K562 (cell line): Measurements from ENCODE around the gene RANBP6. TPM values are rescaled to one million over a fixed set of nuclear protein-coding genes. Genes with fewer than 3 reads are reported as not detected.
A peak's percentile ranks its signal among the peaks of the same experiment; 100 is the strongest.

Experiments used
- ATAC-seq: fragments of 200-7000 bp; cut with Tn5 transposase; 3 replicates; pipeline ENCODE4 v1.9.1; 2020; ENCODE audit warnings: moderate library complexity
- BruUV-seq: library from RNA; stranded (reverse); fragments of 400-500 nt; replicated peaks from 2 replicates; lab custom pipeline; 2021; lab: Mats Ljungman, UMichigan
- CTCF ChIA-PET: fragments of 300-600 bp; formaldehyde crosslinking; extraction: SDS; loops from one replicate; lab custom pipeline; 2021; ENCODE audit warnings: low intra/inter-chr PET ratio; lab: Yijun Ruan, JAX
- POLR2A ChIA-PET: fragments of 300-600, 350-650 bp; sonication (Branson Sonifier 250); formaldehyde crosslinking; extraction: SDS; loops from one replicate; lab custom pipeline; 2021; ENCODE audit warnings: antibody characterized with exemption, inconsistent platforms; lab: Yijun Ruan, JAX
- DNase-seq, 4 experiments: peaks; one replicate each; pipeline versions ENCODE4 v3.0.0 to v3.0.0-alpha.2; 2011 to 2018; ENCODE audit warnings: low spot score in 3 of 4, mixed read lengths in 3 of 4; ENCODE audit errors: extremely low read depth in 1 of 4
- FAIRE-seq: peaks from 2 replicates; lab custom pipeline; 2011; peaks lifted over from hg19 to GRCh38; lab: Jason Lieb, UNC
- H2AFZ ChIP-seq: 2 replicates; pipeline ENCODE4 v1.6.0; 2011; ENCODE audit warnings: low read depth, low read length, control low read depth, inconsistent platforms
- H3K27ac ChIP-seq: fragments of 200-600 bp; 3 replicates; pipeline ENCODE4 v1.8.0; 2011; ENCODE audit warnings: low read depth, mild to moderate bottlenecking, control low read depth, inconsistent platforms, low read length, moderate library complexity, mixed read lengths; ENCODE audit errors: extremely low read depth
- H3K27me3 ChIP-seq, 2 experiments: fragments of 300-600 bp in 1 of 2; 2 replicates in 1 of 2; 3 replicates in 1 of 2; pipeline versions ENCODE4 v1.6.0 to v1.8.0; 2011; ENCODE audit warnings: inconsistent platforms in 2 of 2, low read length in 2 of 2, mild to moderate bottlenecking in 1 of 2, mixed read lengths in 1 of 2, moderate library complexity in 1 of 2; ENCODE audit not compliant: control insufficient read depth in 2 of 2, insufficient read depth in 2 of 2
- H3K36me3 ChIP-seq: fragments of 300-600 bp; 3 replicates; pipeline ENCODE4 v1.8.0; 2011; ENCODE audit warnings: mild to moderate bottlenecking, low read length, inconsistent platforms; ENCODE audit not compliant: control insufficient read depth, insufficient read depth
- H3K4me1 ChIP-seq, 2 experiments: fragments of 200-600 bp in 1 of 2; replicated peaks in 1 of 2; 2 replicates in 1 of 2; 3 replicates in 1 of 2; pipeline versions ENCODE4 v1.5.1 to v1.8.0; 2011; ENCODE audit warnings: inconsistent platforms in 2 of 2, low read length in 2 of 2, mild to moderate bottlenecking in 1 of 2, mixed read lengths in 1 of 2, moderate library complexity in 1 of 2; ENCODE audit not compliant: control insufficient read depth in 2 of 2, insufficient read depth in 2 of 2
- H3K4me2 ChIP-seq: 2 replicates; pipeline ENCODE4 v1.6.1; 2011; ENCODE audit warnings: low read length, control low read depth, inconsistent platforms, mixed read lengths; ENCODE audit not compliant: insufficient read depth
- H3K4me3 ChIP-seq: fragments of 200-600 bp; sonication (generic), shearing (Covaris generic); 2 replicates; pipeline ENCODE4 v1.5.1; 2016; ENCODE audit warnings: control low read depth, inconsistent platforms
- H3K79me2 ChIP-seq: fragments of 200-600 bp; 3 replicates; pipeline ENCODE4 v1.8.0; 2011; ENCODE audit warnings: low read length, inconsistent platforms; ENCODE audit not compliant: control insufficient read depth, insufficient read depth
- H3K9ac ChIP-seq, 2 experiments: 2 replicates each; pipeline versions ENCODE4 v1.6.0 to v1.6.1; 2011; ENCODE audit warnings: low read depth in 2 of 2, low read length in 2 of 2, control low read depth in 1 of 2, inconsistent platforms in 1 of 2, mild to moderate bottlenecking in 1 of 2, mixed read lengths in 1 of 2; ENCODE audit not compliant: insufficient read depth in 1 of 2
- H3K9me1 ChIP-seq: one replicate; pipeline ENCODE4 v1.6.0; 2011; ENCODE audit warnings: inconsistent platforms, mild to moderate bottlenecking, low read length, moderate library complexity; ENCODE audit not compliant: control insufficient read depth, insufficient read depth
- H3K9me3 ChIP-seq: replicated peaks from 2 replicates; pipeline ENCODE4 v1.5.1; 2011; ENCODE audit warnings: low read depth, low read length, inconsistent platforms; ENCODE audit not compliant: control insufficient read depth, insufficient read depth
- H4K20me1 ChIP-seq: replicated peaks from 2 replicates; pipeline ENCODE4 v1.6.1; 2011; ENCODE audit warnings: low read length, inconsistent platforms, mixed read lengths; ENCODE audit not compliant: control insufficient read depth, insufficient read depth
- CEBPB ChIP-seq: fragments of 450-650 bp; IDR thresholded peaks from 2 replicates; pipeline ENCODE4 v1.6.1; 2016; ENCODE audit warnings: missing genetic modification characterization, missing compliant biosample characterization
- CEBPG ChIP-seq, 3 experiments: fragments of 200-800 bp in 1 of 3; sonication (Bioruptor generic) in 1 of 3; sonication (generic) in 1 of 3; formaldehyde crosslinking in 1 of 3; IDR thresholded peaks in 2 of 3; conservative IDR thresholded peaks in 1 of 3; 2 replicates each; pipeline versions ENCODE4 v1.6.1 to v1.8.0; 2016 to 2022; ENCODE audit warnings: missing compliant biosample characterization in 2 of 3, missing genetic modification characterization in 2 of 3, mild to moderate bottlenecking in 1 of 3, missing genetic modification reagents in 1 of 3
- CHD2 ChIP-seq: IDR thresholded peaks from 2 replicates; pipeline ENCODE4 v1.6.1; 2011; ENCODE audit warnings: low read depth, low read length
- DEAF1 ChIP-seq: fragments of 450-650 bp; formaldehyde crosslinking; IDR thresholded peaks from 2 replicates; pipeline ENCODE4 v1.4.0; 2020; ENCODE audit warnings: mild to moderate bottlenecking, moderate library complexity
- MAFK ChIP-seq: IDR thresholded peaks from 2 replicates; pipeline ENCODE4 v1.6.1; 2011; ENCODE audit warnings: low read length, improper control_type of control experiment
- MIER1 ChIP-seq: fragments of 450-650 bp; IDR thresholded peaks from 2 replicates; pipeline ENCODE4 v1.6.1; 2016; ENCODE audit warnings: antibody characterized with exemption, mild to moderate bottlenecking, low read depth
- RAD21 ChIP-seq, 2 experiments: fragments of 250-450 bp in 1 of 2; fragments of 450-650 bp in 1 of 2; sonication (Bioruptor Pico) in 1 of 2; formaldehyde crosslinking in 1 of 2; IDR thresholded peaks in 1 of 2; conservative IDR thresholded peaks in 1 of 2; 2 replicates each; pipeline versions ENCODE4 v1.4.0 to v1.8.0; 2020 to 2022; ENCODE audit warnings: mild to moderate bottlenecking in 2 of 2, moderate library complexity in 1 of 2
- SMC3 ChIP-seq: conservative IDR thresholded peaks from 2 replicates; pipeline ENCODE4 v1.6.1; 2011; ENCODE audit warnings: low read depth, low read length, improper control_type of control experiment; ENCODE audit not compliant: insufficient read depth
- WGBS: fragments of 100-300 bp; shearing (Covaris generic); methylation state at CpG from one replicate; pipeline ENCODE4 v1.1.6; 2016; ENCODE audit warnings: low coverage, mixed read lengths; ENCODE audit not compliant: insufficient coverage; ENCODE audit errors: missing lambda C conversion rate; 5-methylcytosine and 5-hydroxymethylcytosine counted together
- in situ Hi-C: fragments of 300-500 bp; cut with MboI; formaldehyde crosslinking; loops from 4 replicates; pipeline ENCODE4 v1.15.0; 2018; ENCODE audit warnings: inconsistent platforms, mixed read lengths
- intact Hi-C: fragments of 100-400 bp; cut with micrococcal nuclease; formaldehyde crosslinking; loops from 2 replicates; pipeline ENCODE4 v1.14.2; 2022
- polyA plus RNA-seq, 8 experiments: library from polyadenylated mRNA; depleted of rRNA in 4 of 8; stranded (reverse) in 5 of 8; unstranded in 3 of 8; fragments of >200 nt; fragmentation: Nextera tagmentation in 2 of 8; fragmentation: Illumina TruSeq in 1 of 8; extraction: Ambion mirVana in 2 of 8; extraction: Trizol in 1 of 8; gene quantifications; 2 replicates each; pipeline versions ENCODE4 v1.2.1 to v1.2.3, GENCODE V29; 2011 to 2014; ENCODE audit warnings: inconsistent platforms in 1 of 8, missing spikeins in 1 of 8
- total RNA-seq, 7 experiments: library from RNA; depleted of rRNA in 6 of 7; stranded (reverse); fragments of >200 nt in 6 of 7; fragmentation: Illumina TruSeq in 2 of 7; extraction: Trizol in 2 of 7; gene quantifications; 2 replicates each; pipeline versions ENCODE4 v1.2.1 to v1.2.3, GENCODE V29; 2011 to 2021; ENCODE audit warnings: low replicate concordance in 1 of 7
- TF ChIP-seq, protein P1 (sequence below), 3 experiments: fragments of 200-800 bp in 1 of 3; sonication (Bioruptor generic) in 1 of 3; sonication (generic) in 1 of 3; formaldehyde crosslinking in 1 of 3; IDR thresholded peaks; 2 replicates each; pipeline versions ENCODE4 v1.6.1 to v1.8.0; 2016 to 2022; ENCODE audit warnings: mild to moderate bottlenecking in 2 of 3, missing compliant biosample characterization in 2 of 3, missing genetic modification characterization in 2 of 3, missing genetic modification reagents in 1 of 3
- TF ChIP-seq, protein P2 (sequence below): sonication (generic); formaldehyde crosslinking; IDR thresholded peaks from 2 replicates; pipeline ENCODE4 v1.8.0; 2022; ENCODE audit warnings: mild to moderate bottlenecking, low read depth, missing genetic modification reagents
- TF ChIP-seq, protein P3 (sequence below), 3 experiments: IDR thresholded peaks in 2 of 3; conservative IDR thresholded peaks in 1 of 3; 2 replicates each; pipeline ENCODE4 v1.5.1; 2011 to 2012; ENCODE audit warnings: low read length in 3 of 3, mild to moderate bottlenecking in 3 of 3, control low read depth in 2 of 3, improper control_type of control experiment in 1 of 3, inconsistent platforms in 1 of 3, low read depth in 1 of 3, mixed read lengths in 1 of 3, moderate library complexity in 1 of 3; ENCODE audit not compliant: insufficient read depth in 2 of 3

Gene RANBP6
- total and polyA plus RNA-seq, 9 of the 15 experiments (the other 6 are each of a cell fraction or from before 2014, with no cell fraction given), result 10.4 to 19.9 (median 11.5) TPM

DNA sequence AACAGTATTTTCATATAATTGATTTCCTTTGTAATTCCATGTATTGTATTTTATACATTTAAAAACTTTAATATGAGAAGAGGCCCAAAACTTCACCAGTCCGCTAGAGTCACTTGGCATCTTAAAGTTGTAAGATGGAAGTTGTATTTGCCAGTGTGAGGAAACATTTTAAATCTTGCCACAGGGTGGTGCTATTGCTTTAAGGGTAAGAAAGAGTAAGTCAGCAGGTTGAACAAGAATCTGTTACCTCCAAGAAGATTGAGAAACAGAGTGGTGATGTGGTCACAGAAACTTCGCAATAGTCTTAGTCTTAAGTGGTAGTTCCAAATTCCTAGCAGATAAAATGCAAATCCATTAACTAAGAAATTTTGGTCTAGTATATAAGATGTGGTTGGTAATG, 39.8 kb upstream of the RANBP6 start:
- in situ Hi-C loops, result loop anchor here (25.0 kb wide), 2 partner anchors 257 to 507 kb away; no protein-coding TSS in a partner anchor
- H3K27ac ChIP-seq, result no peak overlapping the region
- H3K36me3 ChIP-seq, result no peaks in the 10 kb centered on the region
- ChIA-PET POLR2A (no interaction called here), CTCF (interaction anchor here (0.6 to 2.6 kb wide), 4 partner anchors 52 to 251 kb away, joined by 3 to 12 read pairs (median 4); no protein-coding TSS in a partner anchor)
- intact Hi-C loops, result loop anchor here (1.0 kb wide), 3 partner anchors 24 to 251 kb away; no protein-coding TSS in a partner anchor
- BruUV-seq, result no TSS peak
- FAIRE-seq, result peak; percentile 91
- no peaks in the 10 kb centered on the region for H3K9me3 ChIP-seq
- WGBS, result 0% methylated on average over 2 of the region's 2 CpGs
- no peak overlapping the region for H2AFZ ChIP-seq
- H3K9ac ChIP-seq, result no peak overlapping the region
- no peaks in the 10 kb centered on the region for H3K27me3 ChIP-seq
- H3K4me2 ChIP-seq, result no peak overlapping the region
- no peaks in the 10 kb centered on the region for H3K79me2 ChIP-seq
- H3K9me1 ChIP-seq, result no peaks in the 10 kb centered on the region
- DNase-seq, result peak; percentile 34 to 77 (median 40)
- no peaks in the 10 kb centered on the region for H3K4me1 ChIP-seq
- no peak overlapping the region for H3K4me3 ChIP-seq
- ATAC-seq, result peak; percentile 87
- no peaks in the 10 kb centered on the region for H4K20me1 ChIP-seq
- TF ChIP-seq MIER1, result no peak
- TF ChIP-seq, protein P1, sequence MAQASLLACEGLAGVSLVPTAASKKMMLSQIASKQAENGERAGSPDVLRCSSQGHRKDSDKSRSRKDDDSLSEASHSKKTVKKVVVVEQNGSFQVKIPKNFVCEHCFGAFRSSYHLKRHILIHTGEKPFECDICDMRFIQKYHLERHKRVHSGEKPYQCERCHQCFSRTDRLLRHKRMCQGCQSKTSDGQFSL (CRISPR knock-in tag; IDR thresholded peaks at IDR 0.05), result no peak
- TF ChIP-seq, protein P1 (tag; IDR thresholded peaks at IDR 0.05), result no peak
- TF ChIP-seq CEBPG (CRISPR knock-in tag; IDR thresholded peaks at IDR 0.05), result no peak
- peak; percentile 45 to 74; a peak in 2 of 4 replicates for TF ChIP-seq CEBPG (tag; conservative IDR thresholded peaks at IDR 0.05 in 1 of 2, IDR thresholded peaks at IDR 0.05 in 1 of 2)
- TF ChIP-seq, protein P2, sequence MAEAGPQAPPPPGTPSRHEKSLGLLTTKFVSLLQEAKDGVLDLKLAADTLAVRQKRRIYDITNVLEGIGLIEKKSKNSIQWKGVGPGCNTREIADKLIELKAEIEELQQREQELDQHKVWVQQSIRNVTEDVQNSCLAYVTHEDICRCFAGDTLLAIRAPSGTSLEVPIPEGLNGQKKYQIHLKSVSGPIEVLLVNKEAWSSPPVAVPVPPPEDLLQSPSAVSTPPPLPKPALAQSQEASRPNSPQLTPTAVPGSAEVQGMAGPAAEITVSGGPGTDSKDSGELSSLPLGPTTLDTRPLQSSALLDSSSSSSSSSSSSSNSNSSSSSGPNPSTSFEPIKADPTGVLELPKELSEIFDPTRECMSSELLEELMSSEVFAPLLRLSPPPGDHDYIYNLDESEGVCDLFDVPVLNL (CRISPR knock-in tag), result no peak
- TF ChIP-seq CEBPB (tag), result peak; percentile 73
- no peak for TF ChIP-seq CHD2
- TF ChIP-seq MAFK, result 0 out of 2 replicates have a peak, but pooled peaks have one; percentile 38
- TF ChIP-seq, protein P3, sequence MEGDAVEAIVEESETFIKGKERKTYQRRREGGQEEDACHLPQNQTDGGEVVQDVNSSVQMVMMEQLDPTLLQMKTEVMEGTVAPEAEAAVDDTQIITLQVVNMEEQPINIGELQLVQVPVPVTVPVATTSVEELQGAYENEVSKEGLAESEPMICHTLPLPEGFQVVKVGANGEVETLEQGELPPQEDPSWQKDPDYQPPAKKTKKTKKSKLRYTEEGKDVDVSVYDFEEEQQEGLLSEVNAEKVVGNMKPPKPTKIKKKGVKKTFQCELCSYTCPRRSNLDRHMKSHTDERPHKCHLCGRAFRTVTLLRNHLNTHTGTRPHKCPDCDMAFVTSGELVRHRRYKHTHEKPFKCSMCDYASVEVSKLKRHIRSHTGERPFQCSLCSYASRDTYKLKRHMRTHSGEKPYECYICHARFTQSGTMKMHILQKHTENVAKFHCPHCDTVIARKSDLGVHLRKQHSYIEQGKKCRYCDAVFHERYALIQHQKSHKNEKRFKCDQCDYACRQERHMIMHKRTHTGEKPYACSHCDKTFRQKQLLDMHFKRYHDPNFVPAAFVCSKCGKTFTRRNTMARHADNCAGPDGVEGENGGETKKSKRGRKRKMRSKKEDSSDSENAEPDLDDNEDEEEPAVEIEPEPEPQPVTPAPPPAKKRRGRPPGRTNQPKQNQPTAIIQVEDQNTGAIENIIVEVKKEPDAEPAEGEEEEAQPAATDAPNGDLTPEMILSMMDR (IDR thresholded peaks at IDR 0.05 in 2 of 3, conservative IDR thresholded peaks at IDR 0.05 in 1 of 3; ENCODE audit: insufficient read depth in 2 of 3, low read depth in 1 of 3, low read length in 3 of 3), result peak; percentile 49 to 69 (median 51); a peak in 4 of 6 replicates
- TF ChIP-seq RAD21 (CRISPR knock-in tag; conservative IDR thresholded peaks at IDR 0.05 in 1 of 2, IDR thresholded peaks at IDR 0.05 in 1 of 2), result peak; percentile 87 to 88
- peak; percentile 29; the same call in 1 of the 2 replicates for TF ChIP-seq SMC3
- TF ChIP-seq DEAF1 (CRISPR knock-in tag), result peak; percentile 71
